HepG2 (cell line): Measurements from ENCODE around the gene PRMT7. TPM values are rescaled to one million over a fixed set of nuclear protein-coding genes. Genes with fewer than 3 reads are reported as not detected.

Experiments used
- GRHL1 ChIP-seq: sonication (generic); formaldehyde crosslinking; conservative IDR thresholded peaks from 2 replicates; pipeline ENCODE4 v1.8.0; 2022; ENCODE audit warnings: missing genetic modification reagents
- KMT2B ChIP-seq: IDR thresholded peaks from 2 replicates; pipeline ENCODE4 v1.6.1; 2016; ENCODE audit warnings: missing genetic modification reagents, missing compliant biosample characterization
- MAFK ChIP-seq, 2 experiments: IDR thresholded peaks in 1 of 2; conservative IDR thresholded peaks in 1 of 2; 2 replicates each; pipeline ENCODE4 v1.6.1; 2011; ENCODE audit warnings: improper control_type of control experiment in 2 of 2, low read length in 2 of 2
- MATR3 ChIP-seq: sonication (generic); formaldehyde crosslinking; IDR thresholded peaks from 2 replicates; pipeline ENCODE4 v1.4.0; 2020; ENCODE audit warnings: missing genetic modification reagents
- MTERF4 ChIP-seq: sonication (generic); formaldehyde crosslinking; IDR thresholded peaks from 2 replicates; pipeline ENCODE4 v1.8.0; 2023; ENCODE audit warnings: mild to moderate bottlenecking, missing genetic modification reagents
- MTF1 ChIP-seq: sonication (generic); formaldehyde crosslinking; IDR thresholded peaks from 2 replicates; pipeline ENCODE4 v1.5.0; 2020; ENCODE audit warnings: missing genetic modification reagents
- STAG1 ChIP-seq: sonication (generic); formaldehyde crosslinking; IDR thresholded peaks from 2 replicates; pipeline ENCODE4 v1.4.0; 2020; ENCODE audit warnings: missing genetic modification reagents
- SUZ12 ChIP-seq: fragments of 150-350 bp; IDR thresholded peaks from 2 replicates; pipeline ENCODE4 v1.6.1; 2014; ENCODE audit warnings: low read depth, low read length
- XRCC5 ChIP-seq: fragments of 200-400 bp; formaldehyde crosslinking; optimal IDR thresholded peaks from 2 replicates; pipeline ENCODE3; 2017; ENCODE audit warnings: mild to moderate bottlenecking, low read length
- ZNF124 ChIP-seq: sonication (generic); formaldehyde crosslinking; IDR thresholded peaks from 2 replicates; pipeline ENCODE4 v1.4.0; 2020; ENCODE audit warnings: missing genetic modification reagents
- ZNF136 ChIP-seq: sonication (generic); formaldehyde crosslinking; IDR thresholded peaks from 2 replicates; pipeline ENCODE4 v1.8.1; 2022; ENCODE audit warnings: low read depth, mild to moderate bottlenecking, moderate library complexity, missing genetic modification reagents
- ZNF292 ChIP-seq: sonication (generic); formaldehyde crosslinking; IDR thresholded peaks from 2 replicates; pipeline ENCODE4 v1.8.1; 2022; ENCODE audit warnings: mild to moderate bottlenecking, low read depth, missing genetic modification reagents, borderline replicate concordance
- polyA plus RNA-seq, 8 experiments: library from polyadenylated mRNA; depleted of rRNA in 3 of 8; stranded (reverse) in 7 of 8; unstranded in 1 of 8; fragments of >200 nt; fragmentation: Illumina TruSeq in 4 of 8; extraction: Trizol in 4 of 8; gene quantifications; 2 replicates each; pipeline versions ENCODE4 v1.2.1 to v1.2.3, GENCODE V29; 2011 to 2016; ENCODE audit warnings: low read depth in 4 of 8, missing spikeins in 1 of 8, mixed read lengths in 1 of 8; ENCODE audit not compliant: insufficient read depth in 1 of 8
- total RNA-seq, 5 experiments: library from RNA; depleted of rRNA; stranded (reverse); fragments of >200 nt; fragmentation: Illumina TruSeq; extraction: Trizol; gene quantifications; 2 replicates each; pipeline ENCODE4 v1.2.3, GENCODE V29; 2016; ENCODE audit warnings: low read depth in 1 of 5
- TF ChIP-seq, protein P1 (sequence below): sonication (generic); formaldehyde crosslinking; IDR thresholded peaks from 2 replicates; pipeline ENCODE4 v1.5.1; 2020; ENCODE audit warnings: mild to moderate bottlenecking, missing genetic modification reagents, moderate library complexity
- TF ChIP-seq, protein P2 (sequence below): sonication (generic); formaldehyde crosslinking; IDR thresholded peaks from 2 replicates; pipeline ENCODE4 v1.5.0; 2020; ENCODE audit warnings: mild to moderate bottlenecking, missing genetic modification reagents

Gene PRMT7
- total and polyA plus RNA-seq, 2 of the 13 experiments (the other 11 are each of a cell fraction or from before 2014, with no cell fraction given): 47.5 to 55.0 TPM

- TF ChIP-seq MAFK (conservative IDR thresholded peaks at IDR 0.05 in 1 of 2, IDR thresholded peaks at IDR 0.05 in 1 of 2; ENCODE audit: low read length in 2 of 2): no peak
- TF ChIP-seq ZNF136 (CRISPR knock-in tag): no peak
- TF ChIP-seq GRHL1 (CRISPR knock-in tag): no peak
- no peak for TF ChIP-seq MTF1 (CRISPR knock-in tag)
- TF ChIP-seq ZNF124 (CRISPR knock-in tag): no peak
- TF ChIP-seq ZNF292 (CRISPR knock-in tag): no peak
- TF ChIP-seq, protein P1, sequence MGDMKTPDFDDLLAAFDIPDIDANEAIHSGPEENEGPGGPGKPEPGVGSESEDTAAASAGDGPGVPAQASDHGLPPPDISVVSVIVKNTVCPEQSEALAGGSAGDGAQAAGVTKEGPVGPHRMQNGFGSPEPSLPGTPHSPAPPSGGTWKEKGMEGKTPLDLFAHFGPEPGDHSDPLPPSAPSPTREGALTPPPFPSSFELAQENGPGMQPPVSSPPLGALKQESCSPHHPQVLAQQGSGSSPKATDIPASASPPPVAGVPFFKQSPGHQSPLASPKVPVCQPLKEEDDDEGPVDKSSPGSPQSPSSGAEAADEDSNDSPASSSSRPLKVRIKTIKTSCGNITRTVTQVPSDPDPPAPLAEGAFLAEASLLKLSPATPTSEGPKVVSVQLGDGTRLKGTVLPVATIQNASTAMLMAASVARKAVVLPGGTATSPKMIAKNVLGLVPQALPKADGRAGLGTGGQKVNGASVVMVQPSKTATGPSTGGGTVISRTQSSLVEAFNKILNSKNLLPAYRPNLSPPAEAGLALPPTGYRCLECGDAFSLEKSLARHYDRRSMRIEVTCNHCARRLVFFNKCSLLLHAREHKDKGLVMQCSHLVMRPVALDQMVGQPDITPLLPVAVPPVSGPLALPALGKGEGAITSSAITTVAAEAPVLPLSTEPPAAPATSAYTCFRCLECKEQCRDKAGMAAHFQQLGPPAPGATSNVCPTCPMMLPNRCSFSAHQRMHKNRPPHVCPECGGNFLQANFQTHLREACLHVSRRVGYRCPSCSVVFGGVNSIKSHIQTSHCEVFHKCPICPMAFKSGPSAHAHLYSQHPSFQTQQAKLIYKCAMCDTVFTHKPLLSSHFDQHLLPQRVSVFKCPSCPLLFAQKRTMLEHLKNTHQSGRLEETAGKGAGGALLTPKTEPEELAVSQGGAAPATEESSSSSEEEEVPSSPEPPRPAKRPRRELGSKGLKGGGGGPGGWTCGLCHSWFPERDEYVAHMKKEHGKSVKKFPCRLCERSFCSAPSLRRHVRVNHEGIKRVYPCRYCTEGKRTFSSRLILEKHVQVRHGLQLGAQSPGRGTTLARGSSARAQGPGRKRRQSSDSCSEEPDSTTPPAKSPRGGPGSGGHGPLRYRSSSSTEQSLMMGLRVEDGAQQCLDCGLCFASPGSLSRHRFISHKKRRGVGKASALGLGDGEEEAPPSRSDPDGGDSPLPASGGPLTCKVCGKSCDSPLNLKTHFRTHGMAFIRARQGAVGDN (CRISPR knock-in tag): peak; percentile 47; the same call in 1 of the 2 replicates
- no peak for TF ChIP-seq SUZ12
- no peak for TF ChIP-seq STAG1 (CRISPR knock-in tag)
- TF ChIP-seq, protein P2, sequence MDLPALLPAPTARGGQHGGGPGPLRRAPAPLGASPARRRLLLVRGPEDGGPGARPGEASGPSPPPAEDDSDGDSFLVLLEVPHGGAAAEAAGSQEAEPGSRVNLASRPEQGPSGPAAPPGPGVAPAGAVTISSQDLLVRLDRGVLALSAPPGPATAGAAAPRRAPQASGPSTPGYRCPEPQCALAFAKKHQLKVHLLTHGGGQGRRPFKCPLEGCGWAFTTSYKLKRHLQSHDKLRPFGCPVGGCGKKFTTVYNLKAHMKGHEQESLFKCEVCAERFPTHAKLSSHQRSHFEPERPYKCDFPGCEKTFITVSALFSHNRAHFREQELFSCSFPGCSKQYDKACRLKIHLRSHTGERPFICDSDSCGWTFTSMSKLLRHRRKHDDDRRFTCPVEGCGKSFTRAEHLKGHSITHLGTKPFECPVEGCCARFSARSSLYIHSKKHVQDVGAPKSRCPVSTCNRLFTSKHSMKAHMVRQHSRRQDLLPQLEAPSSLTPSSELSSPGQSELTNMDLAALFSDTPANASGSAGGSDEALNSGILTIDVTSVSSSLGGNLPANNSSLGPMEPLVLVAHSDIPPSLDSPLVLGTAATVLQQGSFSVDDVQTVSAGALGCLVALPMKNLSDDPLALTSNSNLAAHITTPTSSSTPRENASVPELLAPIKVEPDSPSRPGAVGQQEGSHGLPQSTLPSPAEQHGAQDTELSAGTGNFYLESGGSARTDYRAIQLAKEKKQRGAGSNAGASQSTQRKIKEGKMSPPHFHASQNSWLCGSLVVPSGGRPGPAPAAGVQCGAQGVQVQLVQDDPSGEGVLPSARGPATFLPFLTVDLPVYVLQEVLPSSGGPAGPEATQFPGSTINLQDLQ: no peak
- TF ChIP-seq MATR3 (CRISPR knock-in tag): no peak
- no peak for TF ChIP-seq MTERF4 (CRISPR knock-in tag)
- TF ChIP-seq XRCC5: no peak
- no peak for TF ChIP-seq KMT2B (CRISPR knock-in tag)
Observed at GRCh38 chr16:68365167-68365817, 54.5 kb downstream of the PRMT7 start (continued).
